Neutrophil (primary cell): ENCODE measurements around the gene RBM44.

Experiments used
- H3K27ac ChIP-seq: fragments of 200-600 bp; sonication (generic); 2 replicates; pipeline ENCODE4 v1.5.1; 2016; ENCODE audit warnings: mild to moderate bottlenecking, moderate library complexity
- H3K27me3 ChIP-seq: fragments of 200-600 bp; sonication (generic); 2 replicates; pipeline ENCODE4 v1.6.0; 2016; ENCODE audit warnings: mild to moderate bottlenecking
- H3K36me3 ChIP-seq: fragments of 200-600 bp; sonication (generic); 2 replicates; pipeline ENCODE4 v1.5.1; 2017
- H3K4me1 ChIP-seq, 2 experiments: fragments of 200-600 bp in 1 of 2; sonication (generic) in 1 of 2; 1 replicate in 1 of 2; 2 replicates in 1 of 2; pipeline versions ENCODE4 v1.5.1 to v1.6.1; 2013 to 2016; ENCODE audit warnings: low read depth in 1 of 2, low read length in 1 of 2, mild to moderate bottlenecking in 1 of 2, moderate library complexity in 1 of 2; ENCODE audit not compliant: control insufficient read depth in 1 of 2, insufficient read depth in 1 of 2
- H3K4me3 ChIP-seq, 2 experiments: fragments of 200-600 bp in 1 of 2; sonication (generic) in 1 of 2; 1 replicate in 1 of 2; 2 replicates in 1 of 2; pipeline ENCODE4 v1.5.1; 2013 to 2016; ENCODE audit warnings: low read depth in 1 of 2, low read length in 1 of 2, mild to moderate bottlenecking in 1 of 2, moderate library complexity in 1 of 2
- H3K9me3 ChIP-seq: fragments of 200-600 bp; sonication (generic); 2 replicates; pipeline ENCODE4 v1.5.1; 2016
- TF ChIP-seq, protein P1 (sequence below): fragments of 200-600 bp; sonication (generic); IDR thresholded peaks from 2 replicates; pipeline ENCODE4 v1.5.1; 2016; ENCODE audit warnings: antibody characterized with exemption

The RBM44 gene

GRCh38 chr2:237884681-237885080 lies 86.1 kb downstream of the RBM44 start:
- Histone ChIP-seq H3K9me3 (no peaks in the 10 kb centered on the region), H3K4me1 (no peaks in the 10 kb centered on the region), H3K27me3 (no peaks in the 10 kb centered on the region), H3K27ac (no peak overlapping the region), H3K36me3 (no peaks in the 10 kb centered on the region), H3K4me3 (no peak overlapping the region)
- TF ChIP-seq, protein P1, sequence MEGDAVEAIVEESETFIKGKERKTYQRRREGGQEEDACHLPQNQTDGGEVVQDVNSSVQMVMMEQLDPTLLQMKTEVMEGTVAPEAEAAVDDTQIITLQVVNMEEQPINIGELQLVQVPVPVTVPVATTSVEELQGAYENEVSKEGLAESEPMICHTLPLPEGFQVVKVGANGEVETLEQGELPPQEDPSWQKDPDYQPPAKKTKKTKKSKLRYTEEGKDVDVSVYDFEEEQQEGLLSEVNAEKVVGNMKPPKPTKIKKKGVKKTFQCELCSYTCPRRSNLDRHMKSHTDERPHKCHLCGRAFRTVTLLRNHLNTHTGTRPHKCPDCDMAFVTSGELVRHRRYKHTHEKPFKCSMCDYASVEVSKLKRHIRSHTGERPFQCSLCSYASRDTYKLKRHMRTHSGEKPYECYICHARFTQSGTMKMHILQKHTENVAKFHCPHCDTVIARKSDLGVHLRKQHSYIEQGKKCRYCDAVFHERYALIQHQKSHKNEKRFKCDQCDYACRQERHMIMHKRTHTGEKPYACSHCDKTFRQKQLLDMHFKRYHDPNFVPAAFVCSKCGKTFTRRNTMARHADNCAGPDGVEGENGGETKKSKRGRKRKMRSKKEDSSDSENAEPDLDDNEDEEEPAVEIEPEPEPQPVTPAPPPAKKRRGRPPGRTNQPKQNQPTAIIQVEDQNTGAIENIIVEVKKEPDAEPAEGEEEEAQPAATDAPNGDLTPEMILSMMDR, result no peak

DNA sequence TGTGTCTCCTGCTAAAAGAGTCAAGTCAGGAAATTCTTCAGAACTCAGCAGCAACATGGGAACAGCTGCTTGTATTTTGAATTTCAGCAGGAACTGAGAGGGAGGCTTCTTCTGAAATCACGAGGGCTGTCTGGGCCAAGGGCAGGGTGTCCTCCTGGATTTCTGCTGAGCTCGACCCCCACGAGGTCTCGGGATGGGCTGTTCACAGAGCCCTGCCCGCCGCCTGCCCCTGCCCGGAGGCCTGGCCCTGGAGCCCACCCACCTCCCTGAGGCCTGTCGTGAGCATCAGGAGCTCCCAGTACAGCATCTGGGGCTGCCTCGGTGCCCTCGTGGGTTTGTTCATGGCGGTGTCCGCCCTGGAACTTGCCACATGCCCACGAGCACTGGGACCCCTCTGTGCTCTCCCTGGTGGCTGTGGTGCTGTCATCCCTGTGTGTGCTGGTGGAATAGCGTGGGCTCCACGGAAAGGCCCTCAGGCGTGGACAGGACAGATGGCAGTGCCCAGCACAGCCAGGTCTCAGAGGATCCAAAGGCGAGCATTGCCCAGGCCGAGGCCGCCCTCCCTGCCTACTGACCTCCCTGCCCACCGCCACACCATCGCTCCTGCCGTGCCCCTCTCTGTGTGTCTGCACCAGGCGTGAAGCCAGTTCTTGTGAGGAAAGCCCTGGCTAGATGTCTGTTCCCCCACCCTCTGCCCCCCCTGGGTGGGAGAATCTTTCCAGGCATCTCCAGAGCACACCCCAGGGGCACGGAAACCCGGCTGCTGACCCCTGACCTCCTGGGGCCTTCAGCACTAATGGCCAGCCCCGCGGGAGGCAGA lies 86.7 kb downstream of the RBM44 start:
- TF ChIP-seq, protein P1, result no peak
- Histone ChIP-seq H3K9me3 (no peaks in the 10 kb centered on the region), H3K27me3 (no peaks in the 10 kb centered on the region), H3K36me3 (no peaks in the 10 kb centered on the region), H3K4me1 (no peaks in the 10 kb centered on the region), H3K27ac (no peak overlapping the region), H3K4me3 (no peak overlapping the region)

- TF ChIP-seq, protein P1, result no peak
- Histone ChIP-seq H3K4me3 (no peak overlapping the region), H3K27me3 (no peaks in the 10 kb centered on the region), H3K27ac (no peak overlapping the region), H3K36me3 (no peaks in the 10 kb centered on the region), H3K4me1 (no peaks in the 10 kb centered on the region), H3K9me3 (no peaks in the 10 kb centered on the region)
Measured at GRCh38 chr2:237885931-237886684, 87.5 kb downstream of the RBM44 start.

- H3K27ac ChIP-seq, result no peak overlapping the region
- H3K9me3 ChIP-seq, result no peaks in the 10 kb centered on the region
- no peak overlapping the region for H3K4me3 ChIP-seq
- no peaks in the 10 kb centered on the region for H3K27me3 ChIP-seq
- TF ChIP-seq, protein P1, result no peak
- no peaks in the 10 kb centered on the region for H3K4me1 ChIP-seq
- no peaks in the 10 kb centered on the region for H3K36me3 ChIP-seq
Measured at GRCh38 chr2:237886685-237887481, 88.3 kb downstream of the RBM44 start.

DNA sequence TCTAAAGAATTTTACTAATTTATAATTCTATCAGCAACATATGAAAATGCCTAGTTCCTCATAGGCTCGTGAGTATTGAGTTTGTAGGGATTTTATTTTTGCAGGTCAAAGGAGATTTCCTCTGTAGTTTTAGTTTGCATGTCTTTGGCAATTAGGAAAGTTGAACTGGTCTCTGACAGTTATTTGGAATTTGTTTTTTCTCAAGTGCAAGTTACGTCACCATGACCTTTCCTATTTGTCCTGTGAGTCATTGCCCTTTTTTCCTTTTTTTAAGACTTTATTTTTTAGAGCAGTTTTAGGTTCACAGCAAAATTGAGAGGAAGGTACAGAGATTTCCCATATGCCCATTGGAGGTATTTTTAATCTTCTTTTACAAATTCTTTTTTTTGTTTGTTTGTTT lies 89.8 kb downstream of the RBM44 start:
- no peaks in the 10 kb centered on the region for H3K27me3 ChIP-seq
- no peak overlapping the region for H3K4me3 ChIP-seq
- TF ChIP-seq, protein P1, result no peak
- H3K9me3 ChIP-seq, result no peaks in the 10 kb centered on the region
- no peaks in the 10 kb centered on the region for H3K4me1 ChIP-seq
- no peaks in the 10 kb centered on the region for H3K36me3 ChIP-seq
- no peak overlapping the region for H3K27ac ChIP-seq
